ENCODE measurements around the gene NPAS3.

The NPAS3 gene

GRCh38 chr14:33016613-33017012 lies 77.9 kb downstream of the NPAS3 start:
- DNase-seq (ENCODE audit: low read depth in 2 of 2) = no peak

- no peak for DNase-seq (ENCODE audit: low read depth in 2 of 2)
These were observed 78.3 kb downstream of the NPAS3 start for GRCh38 chr14:33017016-33017415.

DNA sequence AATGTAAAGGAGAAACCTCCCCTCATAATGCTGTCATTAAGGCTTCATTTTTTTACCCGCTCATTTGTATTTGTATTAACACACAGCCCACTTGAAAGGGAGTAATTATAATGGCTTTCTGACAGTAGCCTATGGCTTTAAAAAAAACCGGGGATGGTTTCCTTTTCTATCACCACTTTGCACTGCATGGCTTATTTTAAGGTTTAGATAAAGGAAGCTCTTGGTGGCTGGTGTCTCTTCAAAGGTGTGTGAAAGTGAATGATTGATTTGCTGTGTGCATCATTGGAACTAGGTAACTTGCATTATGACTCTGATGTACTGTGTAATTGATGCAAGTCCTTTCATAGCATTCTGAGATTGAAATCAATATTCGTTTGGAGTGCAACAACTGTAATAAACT lies 80.7 kb downstream of the NPAS3 start:
- no peak for DNase-seq (ENCODE audit: low read depth in 2 of 2)

DNA sequence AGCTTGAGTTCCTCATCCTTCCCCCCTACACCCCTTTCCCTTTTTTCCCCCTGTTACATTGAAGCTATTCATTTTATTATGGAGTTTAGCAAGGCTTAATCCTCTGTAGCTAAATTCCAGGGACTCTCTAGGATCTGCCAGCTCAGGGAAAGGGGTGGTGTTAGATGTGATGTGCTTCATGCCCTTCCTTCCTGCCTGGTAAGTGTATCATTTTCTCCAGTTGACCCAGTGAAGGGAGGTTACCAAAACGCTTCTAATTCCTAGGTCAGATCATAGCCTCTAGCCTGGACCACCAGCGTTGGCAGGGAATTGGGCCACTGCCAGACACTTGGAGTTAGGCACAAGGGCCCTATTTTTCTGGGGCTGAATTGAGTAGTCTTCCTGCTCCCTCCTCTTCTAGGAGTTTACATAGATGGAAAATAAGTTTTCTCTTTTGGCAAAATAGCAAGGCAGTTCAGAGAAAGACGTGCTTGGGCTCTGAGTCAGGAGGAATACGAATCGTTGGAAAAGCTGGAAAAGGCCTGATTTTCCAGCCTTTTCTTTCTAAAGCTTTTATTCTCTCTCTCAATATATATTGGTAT lies 88.3 kb downstream of the NPAS3 start:
- DNase-seq (ENCODE audit: low read depth in 2 of 2) = no peak

DNA sequence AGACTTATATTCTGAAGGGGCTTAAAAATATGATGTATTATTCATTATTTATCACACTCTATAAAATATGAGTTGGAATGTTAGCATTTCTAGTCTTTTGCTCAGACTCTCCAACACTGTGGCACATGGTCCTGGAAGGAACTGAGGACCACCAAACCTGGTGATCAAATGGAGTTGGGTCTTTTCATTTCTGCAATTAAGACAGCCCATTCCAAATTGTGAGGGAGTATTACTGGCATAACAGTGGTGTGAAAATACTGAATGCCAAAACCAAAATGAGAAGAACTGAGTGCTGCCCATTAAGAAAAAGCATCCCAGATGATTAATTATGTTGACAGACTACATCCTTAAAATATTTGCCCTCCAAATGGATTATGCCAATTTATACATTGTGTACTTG lies 90.8 kb downstream of the NPAS3 start:
- DNase-seq (ENCODE audit: low read depth in 2 of 2) = no peak

- DNase-seq (ENCODE audit: low read depth in 2 of 2) = no peak
These were observed 91.7 kb downstream of the NPAS3 start for GRCh38 chr14:33030386-33030785.

GRCh38 chr14:33035416-33036194 lies 96.9 kb downstream of the NPAS3 start:
- no peak for DNase-seq (ENCODE audit: low read depth in 2 of 2)

GRCh38 chr14:33039311-33039710 lies 100.6 kb downstream of the NPAS3 start:
- no peak for DNase-seq (ENCODE audit: low read depth in 2 of 2)

GRCh38 chr14:33040372-33041140 lies 101.9 kb downstream of the NPAS3 start:
- no peak for DNase-seq (ENCODE audit: low read depth in 2 of 2)

- no peak for DNase-seq (ENCODE audit: low read depth in 2 of 2)
These were observed 103.9 kb downstream of the NPAS3 start for GRCh38 chr14:33042591-33042990.

GRCh38 chr14:33045760-33046159 lies 107.1 kb downstream of the NPAS3 start:
- DNase-seq (ENCODE audit: low read depth in 2 of 2) = no peak

DNA sequence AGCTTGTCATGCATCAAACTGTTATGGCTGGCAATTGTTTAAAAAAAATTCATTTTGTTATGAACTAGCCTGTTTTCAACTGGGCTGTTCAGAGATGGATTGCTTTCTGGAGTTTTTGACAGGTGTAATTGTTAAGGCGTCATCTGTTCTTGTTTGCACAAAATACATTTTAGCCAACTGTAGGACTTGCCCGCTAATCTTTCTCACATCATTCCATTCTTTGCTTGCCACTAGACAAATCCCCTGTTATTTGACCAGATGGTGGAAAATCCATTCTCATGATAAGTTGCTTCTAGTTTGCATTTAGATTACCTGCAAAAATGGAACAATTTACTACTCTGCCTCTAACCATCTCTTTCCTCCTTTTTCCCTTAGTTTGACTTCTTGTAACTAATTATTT lies 114.3 kb downstream of the NPAS3 start:
- DNase-seq (ENCODE audit: low read depth in 2 of 2) = no peak

DNA sequence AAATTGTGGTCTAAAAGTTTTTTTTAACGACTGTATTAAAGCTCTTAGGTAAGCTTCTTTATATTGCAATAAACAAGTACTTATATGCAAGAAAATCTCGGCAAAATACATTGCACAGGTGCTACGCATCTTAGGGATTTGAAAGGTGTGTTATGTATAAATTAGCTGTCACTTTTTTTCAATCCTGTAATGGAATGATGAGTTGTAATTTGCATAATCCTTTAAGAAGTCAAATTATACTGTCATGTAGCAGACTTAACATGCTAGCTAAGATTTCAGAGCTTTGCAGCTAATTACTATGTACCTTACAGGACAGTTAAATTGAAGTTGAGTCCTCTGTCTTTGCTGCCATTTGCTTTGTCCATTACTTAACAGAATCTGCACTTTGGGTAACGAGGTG lies 117.5 kb downstream of the NPAS3 start:
- no peak for DNase-seq (ENCODE audit: low read depth in 2 of 2)

DNA sequence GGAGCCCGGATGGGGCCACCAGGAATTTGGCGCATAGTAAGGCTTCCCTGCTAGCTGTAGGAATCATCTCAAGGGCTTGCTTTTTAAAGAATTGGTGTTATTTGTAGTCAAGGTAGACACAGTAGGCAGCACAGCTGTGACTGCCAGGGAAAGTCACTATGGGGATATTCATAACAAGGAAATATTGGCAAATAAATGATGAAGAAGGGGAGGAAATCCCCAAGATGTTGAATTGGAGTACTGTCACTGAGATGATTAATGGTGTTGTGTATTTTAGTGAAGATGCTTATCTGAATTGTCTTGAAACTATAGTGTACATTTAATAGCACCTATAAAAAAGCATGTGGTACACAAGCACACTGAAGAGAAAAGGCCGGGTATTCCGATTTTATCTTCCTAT lies 118.9 kb downstream of the NPAS3 start:
- DNase-seq (ENCODE audit: low read depth in 2 of 2) = no peak

- DNase-seq (ENCODE audit: low read depth in 2 of 2) = no peak
These were observed 123.1 kb downstream of the NPAS3 start for GRCh38 chr14:33061667-33062325.

DNA sequence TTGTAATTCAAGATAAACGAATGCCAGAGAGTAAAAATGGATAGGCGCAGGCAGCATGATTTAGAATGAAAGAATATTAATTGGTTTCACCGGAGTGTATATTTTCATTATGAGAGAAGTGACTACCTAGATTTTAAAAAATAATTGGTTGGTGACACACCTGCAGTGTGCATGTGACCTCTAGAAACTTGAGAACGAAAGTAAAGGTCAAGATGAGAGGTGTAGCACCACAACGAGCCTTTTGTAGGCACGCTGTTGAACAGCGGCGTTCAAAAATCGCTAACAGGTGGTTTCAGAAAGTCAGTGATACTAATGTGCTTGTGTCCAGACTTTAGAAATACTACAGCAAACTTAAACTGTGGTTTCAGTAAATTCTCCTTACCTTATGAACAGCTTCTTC lies 123.8 kb downstream of the NPAS3 start:
- DNase-seq (ENCODE audit: low read depth in 2 of 2) = no peak

GRCh38 chr14:33062881-33063280 lies 124.2 kb downstream of the NPAS3 start:
- no peak for DNase-seq (ENCODE audit: low read depth in 2 of 2)

- DNase-seq (ENCODE audit: low read depth in 2 of 2) = no peak
These were observed 124.8 kb downstream of the NPAS3 start for GRCh38 chr14:33063521-33063920.

DNA sequence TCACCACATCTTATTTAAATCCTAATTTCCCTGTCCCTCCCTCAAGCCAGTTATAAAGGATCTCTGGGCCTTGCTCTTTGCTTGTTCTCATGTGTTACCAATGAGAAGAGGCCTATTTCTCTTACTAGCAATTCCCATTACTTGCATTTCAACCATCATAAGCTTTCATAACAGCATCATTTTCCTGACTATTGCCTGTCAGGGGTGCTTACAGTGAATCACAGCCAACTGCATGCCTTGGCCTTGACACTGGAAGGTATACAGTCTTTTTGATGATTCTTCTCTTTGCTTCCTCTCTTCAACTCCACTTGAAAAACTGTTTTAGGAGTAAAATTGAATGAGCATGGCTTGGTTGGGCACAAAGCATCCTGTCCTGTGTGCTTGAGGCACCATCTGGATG lies 127.0 kb downstream of the NPAS3 start:
- DNase-seq (ENCODE audit: low read depth in 2 of 2) = no peak

DNA sequence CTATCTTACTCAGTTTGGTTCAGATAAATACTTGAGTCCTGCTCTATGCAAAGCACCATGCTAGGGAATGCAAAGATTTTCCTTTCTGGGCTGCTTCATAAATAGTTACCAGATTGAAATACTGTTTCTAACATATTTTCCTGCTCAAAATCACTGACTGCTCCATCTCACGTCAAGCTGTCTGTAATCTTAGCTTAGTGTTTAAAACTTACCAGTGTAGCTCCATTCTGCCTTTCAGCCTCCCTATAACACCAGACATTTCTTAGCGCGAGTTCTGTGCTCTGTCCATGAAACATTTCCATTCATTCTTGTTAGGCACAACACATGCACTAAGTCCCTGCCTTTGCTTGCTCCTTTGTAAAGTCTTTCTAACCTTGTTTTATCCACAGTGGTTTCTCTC lies 129.4 kb downstream of the NPAS3 start:
- DNase-seq (ENCODE audit: low read depth in 2 of 2) = no peak

GRCh38 chr14:33068626-33069025 lies 129.9 kb downstream of the NPAS3 start:
- DNase-seq (ENCODE audit: low read depth in 2 of 2) = no peak

GRCh38 chr14:33070475-33070874 lies 131.8 kb downstream of the NPAS3 start:
- DNase-seq (ENCODE audit: low read depth in 2 of 2) = no peak

Data from stimulated activated CD4-positive, alpha-beta T cell treated with anti-CD3 and anti-CD28 coated beads, Interleukin-1b, Interleukin-23, amount 100 ng/mL, for 1 hour (primary cell).